ENCODE measurements around the gene CPA1. TPM values are rescaled to one million over a fixed set of nuclear protein-coding genes. Genes with fewer than 3 reads are reported as not detected.

Gene CPA1
- total and polyA plus RNA-seq, 12 donors: 0.14 to 15.0 (median 2.0) TPM; not detected in 4

DNA sequence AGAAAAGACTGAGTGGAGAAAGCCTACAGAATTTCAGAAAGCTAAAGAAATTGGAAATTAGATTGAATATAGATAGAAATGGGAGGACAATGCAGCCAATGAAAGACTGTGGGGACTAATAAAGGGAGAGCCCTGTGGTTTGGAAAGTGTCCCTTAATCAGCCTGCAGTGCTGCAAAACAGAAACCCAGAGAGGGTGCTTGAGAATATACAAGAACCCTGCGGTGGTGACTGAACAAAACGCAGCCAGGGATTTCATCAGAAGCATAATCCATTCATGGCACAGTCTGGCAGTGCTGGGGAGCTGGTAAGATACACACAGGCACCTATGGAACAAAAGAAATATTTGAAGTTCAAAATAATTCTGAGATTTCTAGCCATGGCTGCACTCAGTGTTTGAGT is 41.4 kb downstream of the CPA1 start:
- intact Hi-C loops (cut with DNase I): no loop called here
- TF ChIP-seq POLR2A (IDR thresholded peaks at IDR 0.05): no peak
- TF ChIP-seq, protein P1, sequence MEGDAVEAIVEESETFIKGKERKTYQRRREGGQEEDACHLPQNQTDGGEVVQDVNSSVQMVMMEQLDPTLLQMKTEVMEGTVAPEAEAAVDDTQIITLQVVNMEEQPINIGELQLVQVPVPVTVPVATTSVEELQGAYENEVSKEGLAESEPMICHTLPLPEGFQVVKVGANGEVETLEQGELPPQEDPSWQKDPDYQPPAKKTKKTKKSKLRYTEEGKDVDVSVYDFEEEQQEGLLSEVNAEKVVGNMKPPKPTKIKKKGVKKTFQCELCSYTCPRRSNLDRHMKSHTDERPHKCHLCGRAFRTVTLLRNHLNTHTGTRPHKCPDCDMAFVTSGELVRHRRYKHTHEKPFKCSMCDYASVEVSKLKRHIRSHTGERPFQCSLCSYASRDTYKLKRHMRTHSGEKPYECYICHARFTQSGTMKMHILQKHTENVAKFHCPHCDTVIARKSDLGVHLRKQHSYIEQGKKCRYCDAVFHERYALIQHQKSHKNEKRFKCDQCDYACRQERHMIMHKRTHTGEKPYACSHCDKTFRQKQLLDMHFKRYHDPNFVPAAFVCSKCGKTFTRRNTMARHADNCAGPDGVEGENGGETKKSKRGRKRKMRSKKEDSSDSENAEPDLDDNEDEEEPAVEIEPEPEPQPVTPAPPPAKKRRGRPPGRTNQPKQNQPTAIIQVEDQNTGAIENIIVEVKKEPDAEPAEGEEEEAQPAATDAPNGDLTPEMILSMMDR (IDR thresholded peaks at IDR 0.05): no peak
- no peaks in the 10 kb centered on the region for H3K27me3 ChIP-seq
- H3K9me3 ChIP-seq (replicated peaks in 1 of 3): no peaks in the 10 kb centered on the region
- H3K4me3 ChIP-seq: no peak overlapping the region
- WGBS, 4 donors: 68 to 88% (median 74%) methylated on average over 2 of the region's 2 CpGs
- peak overlapping the region in 1 of 5 donors; percentile 35 for H3K27ac ChIP-seq
- DNase-seq: peak in 1 of 7 donors; percentile 62
- H3K36me3 ChIP-seq (replicated peaks in 1 of 2): no peaks in the 10 kb centered on the region
- peaks cover 6 to 23% of the 10 kb centered on the region in 2 donors for H3K4me1 ChIP-seq (replicated peaks in 1 of 2)

DNA sequence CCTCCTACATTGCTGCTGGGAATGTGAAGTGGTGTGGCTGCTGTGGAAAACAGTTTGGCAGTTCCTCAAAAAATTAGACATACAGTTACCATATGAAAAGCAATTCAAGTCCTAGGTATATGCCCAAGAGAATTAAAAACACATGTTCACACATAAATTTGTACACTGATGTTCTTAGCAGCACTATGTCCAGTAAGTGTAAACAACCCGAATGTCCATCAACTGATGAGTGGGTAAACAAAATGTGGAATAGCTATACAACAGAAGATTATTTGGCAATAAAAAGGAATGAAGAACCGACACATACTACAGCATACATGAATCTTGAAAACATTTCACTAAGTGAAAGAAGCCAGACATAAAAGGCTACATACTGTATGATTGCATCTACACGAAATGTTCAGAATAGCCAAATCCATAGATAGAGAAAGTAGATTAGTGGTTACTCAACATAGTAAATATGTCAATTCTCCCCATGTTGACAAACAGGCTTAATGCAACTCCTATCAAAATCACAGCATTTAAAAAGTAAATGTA is 43.3 kb downstream of the CPA1 start:
- Histone ChIP-seq H3K4me3 (no peak overlapping the region), H3K36me3 (replicated peaks in 1 of 2) (no peaks in the 10 kb centered on the region), H3K9me3 (replicated peaks in 1 of 3) (no peaks in the 10 kb centered on the region), H3K4me1 (replicated peaks in 1 of 2) (peaks cover 0 to 9% of the 10 kb centered on the region in 2 donors), H3K27ac (no peak overlapping the region), H3K27me3 (no peaks in the 10 kb centered on the region)
- TF ChIP-seq POLR2A (IDR thresholded peaks at IDR 0.05): no peak
- TF ChIP-seq, protein P1 (IDR thresholded peaks at IDR 0.05): no peak
- no peak for DNase-seq
- 95 to 98% (median 96%) methylated on average over 3 of the region's 3 CpGs for WGBS, 4 donors
- intact Hi-C loops (cut with DNase I): no loop called here

DNA sequence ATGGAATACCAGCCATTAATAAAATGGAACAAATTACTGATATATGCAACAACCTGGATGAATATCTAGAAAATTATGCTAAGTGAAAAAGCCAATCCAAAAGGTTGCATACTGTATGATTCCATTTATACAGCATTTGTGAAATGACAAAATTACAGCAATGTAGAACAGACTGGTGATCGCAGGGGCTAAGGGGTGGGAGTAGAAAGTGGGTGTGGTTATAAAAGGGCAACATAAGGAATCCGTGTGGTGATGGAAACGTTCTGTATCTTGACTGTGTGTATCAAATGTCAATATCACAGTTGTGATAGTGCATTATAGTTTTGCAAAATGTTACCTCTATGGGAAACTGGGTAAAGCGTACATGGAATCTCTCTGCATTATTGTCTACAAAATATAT is 45.5 kb downstream of the CPA1 start:
- H3K36me3 ChIP-seq (replicated peaks in 1 of 2): no peaks in the 10 kb centered on the region
- H3K4me3 ChIP-seq: no peak overlapping the region
- no peaks in the 10 kb centered on the region for H3K9me3 ChIP-seq (replicated peaks in 1 of 3)
- H3K27ac ChIP-seq: no peak overlapping the region
- DNase-seq: no peak
- peaks cover 0 to 15% of the 10 kb centered on the region in 2 donors for H3K4me1 ChIP-seq (replicated peaks in 1 of 2)
- 85 to 91% (median 88%) methylated on average over 4 of the region's 4 CpGs for WGBS, 4 donors
- H3K27me3 ChIP-seq: no peaks in the 10 kb centered on the region
- TF ChIP-seq, protein P1 (IDR thresholded peaks at IDR 0.05): no peak
- TF ChIP-seq POLR2A (IDR thresholded peaks at IDR 0.05): no peak
- intact Hi-C loops (cut with DNase I): no loop called here

DNA sequence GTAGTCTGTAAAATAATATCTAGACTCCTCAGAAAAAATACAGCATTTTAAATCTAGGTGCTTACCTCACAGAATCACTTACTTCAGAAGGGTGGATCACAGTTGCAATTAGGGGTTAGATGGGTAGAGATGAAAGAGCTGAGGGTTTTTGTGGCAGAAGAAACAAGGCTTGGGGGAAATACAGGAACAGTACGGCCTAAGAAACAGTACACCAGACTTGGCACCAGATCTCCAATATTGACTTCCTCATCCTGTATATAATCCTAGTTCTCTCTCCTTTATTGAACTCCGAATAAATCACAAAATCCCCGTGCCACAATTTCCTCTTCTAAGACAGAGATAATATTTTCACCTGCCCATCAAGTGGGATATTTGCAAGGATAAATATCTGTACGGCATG is 46.3 kb downstream of the CPA1 start:
- Histone ChIP-seq H3K27ac (no peak overlapping the region), H3K27me3 (no peaks in the 10 kb centered on the region), H3K4me3 (no peak overlapping the region), H3K9me3 (replicated peaks in 1 of 3) (no peaks in the 10 kb centered on the region), H3K4me1 (replicated peaks in 1 of 2) (peaks cover 3 to 17% of the 10 kb centered on the region in 2 donors), H3K36me3 (replicated peaks in 1 of 2) (no peaks in the 10 kb centered on the region)
- intact Hi-C loops (cut with DNase I): no loop called here
- TF ChIP-seq, protein P1 (IDR thresholded peaks at IDR 0.05): no peak
- TF ChIP-seq POLR2A (IDR thresholded peaks at IDR 0.05): no peak
- no peak for DNase-seq
- 67 to 79% (median 75%) methylated on average over 4 of the region's 4 CpGs for WGBS, 4 donors
